ENCODE results near the gene CDH2.

GRCh38 chr18:28159055-28159454, 17.9 kb downstream of the CDH2 start:
- TF ChIP-seq, protein P1, sequence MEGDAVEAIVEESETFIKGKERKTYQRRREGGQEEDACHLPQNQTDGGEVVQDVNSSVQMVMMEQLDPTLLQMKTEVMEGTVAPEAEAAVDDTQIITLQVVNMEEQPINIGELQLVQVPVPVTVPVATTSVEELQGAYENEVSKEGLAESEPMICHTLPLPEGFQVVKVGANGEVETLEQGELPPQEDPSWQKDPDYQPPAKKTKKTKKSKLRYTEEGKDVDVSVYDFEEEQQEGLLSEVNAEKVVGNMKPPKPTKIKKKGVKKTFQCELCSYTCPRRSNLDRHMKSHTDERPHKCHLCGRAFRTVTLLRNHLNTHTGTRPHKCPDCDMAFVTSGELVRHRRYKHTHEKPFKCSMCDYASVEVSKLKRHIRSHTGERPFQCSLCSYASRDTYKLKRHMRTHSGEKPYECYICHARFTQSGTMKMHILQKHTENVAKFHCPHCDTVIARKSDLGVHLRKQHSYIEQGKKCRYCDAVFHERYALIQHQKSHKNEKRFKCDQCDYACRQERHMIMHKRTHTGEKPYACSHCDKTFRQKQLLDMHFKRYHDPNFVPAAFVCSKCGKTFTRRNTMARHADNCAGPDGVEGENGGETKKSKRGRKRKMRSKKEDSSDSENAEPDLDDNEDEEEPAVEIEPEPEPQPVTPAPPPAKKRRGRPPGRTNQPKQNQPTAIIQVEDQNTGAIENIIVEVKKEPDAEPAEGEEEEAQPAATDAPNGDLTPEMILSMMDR (optimal IDR thresholded peaks at IDR 0.05 in 1 of 3, IDR thresholded peaks at IDR 0.05 in 1 of 3, conservative IDR thresholded peaks at IDR 0.05 in 1 of 3; ENCODE audit: extremely low read depth in 1 of 3, insufficient read depth in 2 of 3, low read length in 3 of 3), result no peak
- no peak for TF ChIP-seq EZH2 (IDR thresholded peaks at IDR 0.05; ENCODE audit: low read length)

Measured in keratinocyte (primary cell).